MCF 10A (cell line): ENCODE measurements around the gene ERC2. TPM values are rescaled to one million over a fixed set of nuclear protein-coding genes. Genes with fewer than 3 reads are reported as not detected.
A peak's percentile ranks its signal among the peaks of the same experiment; 100 is the strongest.

Experiments
- BruUV-seq: library from RNA; stranded (reverse); fragments of 400-500 nt; replicated peaks from 2 replicates; lab custom pipeline; 2021; lab: Mats Ljungman, UMichigan
- CTCF ChIA-PET: fragments of 300-600 bp; sonication (Branson Sonifier 250); formaldehyde crosslinking; extraction: SDS; loops from one replicate; lab custom pipeline; 2021; ENCODE audit warnings: antibody characterized with exemption, inconsistent platforms; lab: Yijun Ruan, JAX
- POLR2A ChIA-PET: fragments of 300-600, 350-650 bp; sonication (Branson Sonifier 250); formaldehyde crosslinking; extraction: SDS; loops from one replicate; lab custom pipeline; 2020; ENCODE audit warnings: antibody characterized with exemption, inconsistent platforms; lab: Yijun Ruan, JAX
- DNase-seq: peaks from one replicate; pipeline ENCODE4 v3.0.0-alpha.2; 2018; ENCODE audit not compliant: unreplicated experiment
- H3K27ac Mint-ChIP-seq: one replicate; pipeline ENCODE4 v1.8.0; 2022; ENCODE audit warnings: mild to moderate bottlenecking, low read depth, mixed read lengths; ENCODE audit not compliant: unreplicated experiment
- H3K27me3 Mint-ChIP-seq: one replicate; pipeline ENCODE4 v1.8.0; 2022; ENCODE audit warnings: mixed read lengths; ENCODE audit not compliant: insufficient read depth, unreplicated experiment
- H3K36me3 Mint-ChIP-seq: one replicate; pipeline ENCODE4 v1.8.0; 2022; ENCODE audit warnings: mild to moderate bottlenecking, moderate library complexity, mixed read lengths; ENCODE audit not compliant: insufficient read depth, unreplicated experiment
- H3K4me1 Mint-ChIP-seq: one replicate; pipeline ENCODE4 v1.8.0; 2022; ENCODE audit warnings: mixed read lengths; ENCODE audit not compliant: insufficient read depth, unreplicated experiment
- H3K4me3 Mint-ChIP-seq: one replicate; pipeline ENCODE4 v1.8.0; 2022; ENCODE audit warnings: mild to moderate bottlenecking, moderate library complexity, mixed read lengths; ENCODE audit not compliant: unreplicated experiment
- H3K9me3 Mint-ChIP-seq: one replicate; pipeline ENCODE4 v1.8.0; 2022; ENCODE audit warnings: mixed read lengths; ENCODE audit not compliant: unreplicated experiment
- CTCF ChIP-seq: fragments of 200-600 bp; IDR thresholded peaks from one replicate; pipeline ENCODE4 v1.8.0; 2022; ENCODE audit warnings: antibody characterized with exemption, mild to moderate bottlenecking; ENCODE audit not compliant: unreplicated experiment
- intact Hi-C: fragments of 100-400 bp; cut with micrococcal nuclease; formaldehyde crosslinking; loops from 2 replicates; pipeline ENCODE4 v1.14.1; 2022
- total RNA-seq: library from RNA; stranded (reverse); gene quantifications from 2 replicates; pipeline ENCODE4 v1.2.3, GENCODE V29; 2022

The ERC2 gene
- total RNA-seq, 1 experiment from 2014 or later, result 0.42 TPM

GRCh38 chr3:56048946-56049345 lies 419.3 kb downstream of the ERC2 start:
- Mint-ChIP-seq H3K27ac (no peak overlapping the region), H3K9me3 (no peaks in the 10 kb centered on the region), H3K4me1 (no peaks in the 10 kb centered on the region), H3K4me3 (no peak overlapping the region), H3K27me3 (peaks cover 24% of the 10 kb centered on the region), H3K36me3 (no peaks in the 10 kb centered on the region)
- DNase-seq, result no peak
- BruUV-seq, result no TSS peak
- TF ChIP-seq CTCF, result no peak
- ChIA-PET CTCF (interaction anchor here (0.7 kb wide), 1 partner anchor 212 kb away, joined by 3 read pairs; no protein-coding TSS in a partner anchor), POLR2A (no interaction called here)
- intact Hi-C loops, result no loop called here

GRCh38 chr3:56048331-56048730 lies 419.9 kb downstream of the ERC2 start:
- TF ChIP-seq CTCF, result no peak
- H3K27ac Mint-ChIP-seq, result no peak overlapping the region
- no peaks in the 10 kb centered on the region for H3K9me3 Mint-ChIP-seq
- peaks cover 30% of the 10 kb centered on the region for H3K27me3 Mint-ChIP-seq
- no peaks in the 10 kb centered on the region for H3K36me3 Mint-ChIP-seq
- no peaks in the 10 kb centered on the region for H3K4me1 Mint-ChIP-seq
- intact Hi-C loops, result no loop called here
- CTCF ChIA-PET, result interaction anchor here (0.5 to 1.1 kb wide), 3 partner anchors 8 to 212 kb away, joined by 3 read pairs; no protein-coding TSS in a partner anchor
- H3K4me3 Mint-ChIP-seq, result no peak overlapping the region
- no peak for DNase-seq
- no TSS peak for BruUV-seq
- POLR2A ChIA-PET, result no interaction called here

- no TSS peak for BruUV-seq
- Mint-ChIP-seq H3K36me3 (no peaks in the 10 kb centered on the region), H3K9me3 (no peaks in the 10 kb centered on the region), H3K4me1 (no peaks in the 10 kb centered on the region), H3K4me3 (no peak overlapping the region), H3K27me3 (peaks cover 41% of the 10 kb centered on the region), H3K27ac (no peak overlapping the region)
- DNase-seq, result peak; percentile 61
- ChIA-PET CTCF (interaction anchor here (0.6 to 2.2 kb wide), 19 partner anchors 9 to 1204 kb away, joined by 3 to 11 read pairs (median 3); no protein-coding TSS in a partner anchor), POLR2A (interaction anchor here (0.6 to 1.6 kb wide), 2 partner anchors 9 to 209 kb away, joined by 4 read pairs; no protein-coding TSS in a partner anchor)
- intact Hi-C loops, result loop anchor here (1.0 to 5.0 kb wide), 4 partner anchors 142 to 1000 kb away; partner anchors contain the start of gene WNT5A
- TF ChIP-seq CTCF, result peak; percentile 44
Measured at GRCh38 chr3:56042326-56042951, 425.8 kb downstream of the ERC2 start.

GRCh38 chr3:56025326-56025725 lies 442.9 kb downstream of the ERC2 start:
- no peaks in the 10 kb centered on the region for H3K9me3 Mint-ChIP-seq
- no peak overlapping the region for H3K27ac Mint-ChIP-seq
- H3K27me3 Mint-ChIP-seq, result no peaks in the 10 kb centered on the region
- ChIA-PET CTCF (interaction anchor here (0.8 to 1.8 kb wide), 3 partner anchors 8 to 17 kb away, joined by 3 to 11 read pairs (median 3); no protein-coding TSS in a partner anchor), POLR2A (no interaction called here)
- intact Hi-C loops, result no loop called here
- no peaks in the 10 kb centered on the region for H3K36me3 Mint-ChIP-seq
- H3K4me3 Mint-ChIP-seq, result no peak overlapping the region
- TF ChIP-seq CTCF, result no peak
- BruUV-seq, result no TSS peak
- DNase-seq, result peak; percentile 34
- no peaks in the 10 kb centered on the region for H3K4me1 Mint-ChIP-seq
